Measurements from ENCODE around the gene TGFBI.

GRCh38 chr5:135986401-135986800 is 42.4 kb upstream of the TGFBI start:
- TF ChIP-seq CTCF (IDR thresholded peaks at IDR 0.05 in 4 of 5, conservative IDR thresholded peaks at IDR 0.05 in 1 of 5): no peak
- TF ChIP-seq POLR2A (IDR thresholded peaks at IDR 0.05): no peak
